ENCODE measurements around the gene HOXA10. TPM values are rescaled to one million over a fixed set of nuclear protein-coding genes. Genes with fewer than 3 reads are reported as not detected.

HOXA10 gene
- total RNA-seq = 15.5 and 23.3 TPM in 2 replicates

GRCh38 chr7:27173956-27174873 is at the start of gene HOXA10:
Gene HOXA10, minus strand, starts transcription at chr7:27174320. Its CDS starts 14 bp downstream, at chr7:27174306.

GRCh38 chr7:27199849-27200760 is 26.0 kb upstream of the HOXA10 start, which contains the start of gene HOXA13:
Gene HOXA13, minus strand, starts transcription at chr7:27200091. Its CDS starts 14 bp downstream, at chr7:27200077.

GRCh38 chr7:27185013-27185853 is 11.1 kb upstream of the HOXA10 start, which contains the start of gene HOXA11:
Gene HOXA11, minus strand, starts transcription at chr7:27185232. Its CDS starts 88 bp downstream, at chr7:27185144.

GRCh38 chr7:27165089-27165995 is 8.8 kb downstream of the HOXA10 start, which contains the start of gene HOXA9:
Gene HOXA9, minus strand, starts transcription at chr7:27165537. Its CDS starts 80 bp downstream, at chr7:27165457.

GRCh38 chr7:27156508-27156898 is 17.6 kb downstream of the HOXA10 start, which contains the start of gene HOXA7:
Gene HOXA7, minus strand, starts transcription at chr7:27156675. Its CDS starts 130 bp downstream, at chr7:27156545.

GRCh38 chr7:27151931-27152815 is 21.9 kb downstream of the HOXA10 start, which contains the start of gene HOXA3:
Gene HOXA3, minus strand, starts transcription at chr7:27152583. Its CDS starts 41,943 bp downstream, at chr7:27110640.

GRCh38 chr7:27147199-27148030 is 26.7 kb downstream of the HOXA10 start, which contains the start of gene HOXA6:
Gene HOXA6, minus strand, starts transcription at chr7:27147774. Its CDS starts 25 bp downstream, at chr7:27147749.

GRCh38 chr7:27143023-27143949 is 30.8 kb downstream of the HOXA10 start, which contains the start of gene HOXA5:
Gene HOXA5, minus strand, starts transcription at chr7:27143681. Its CDS starts 74 bp downstream, at chr7:27143607.

GRCh38 chr7:27130540-27131389 is 43.4 kb downstream of the HOXA10 start, which contains the start of gene HOXA4:
Gene HOXA4, minus strand, starts transcription at chr7:27130757. Its CDS starts 24 bp downstream, at chr7:27130733.

Small RNAs within 50 kb of the gene (small RNA-seq; reads per million reads assigned to genes)
- gene AC004080.5 (ENCODE audit: low replicate concordance) (not detected), gene RF02140 (ENCODE audit: low replicate concordance) (not detected), gene RF02141 (ENCODE audit: low replicate concordance) (not detected)

Other genes starting within 250 kb of the HOXA10 start
- 0.14 TPM in 1 of 2 replicates, not detected in the other for gene HOXA1, start 78.3 kb downstream of the HOXA10 start, total RNA-seq
- gene HOXA2, start 71.6 kb downstream of the HOXA10 start, total RNA-seq = under 0.01 and 0.43 TPM in 2 replicates
- gene HOXA4, start 43.6 kb downstream of the HOXA10 start, total RNA-seq = 0.29 TPM in 1 of 2 replicates, not detected in the other
- gene HOXA5, start 30.6 kb downstream of the HOXA10 start, total RNA-seq = under 0.01 and 3.4 TPM in 2 replicates
- gene HOXA6, start 26.5 kb downstream of the HOXA10 start, total RNA-seq = 0.22 and 4.3 TPM in 2 replicates
- 2.3 TPM in 1 of 2 replicates, not detected in the other for gene HOXA3, start 21.7 kb downstream of the HOXA10 start, total RNA-seq
- 0.44 and 1.0 TPM in 2 replicates for gene HOXA7, start 17.6 kb downstream of the HOXA10 start, total RNA-seq
- gene HOXA9, start 8.8 kb downstream of the HOXA10 start, total RNA-seq = 14.2 and 23.2 TPM in 2 replicates
- 17.8 and 24.3 TPM in 2 replicates for gene HOXA11, start 10.9 kb upstream of the HOXA10 start, total RNA-seq
- 4.0 and 6.8 TPM in 2 replicates for gene HOXA13, start 25.8 kb upstream of the HOXA10 start, total RNA-seq
- not detected in 2 replicates for gene EVX1, start 68.5 kb upstream of the HOXA10 start, total RNA-seq

Data from placental pericyte (primary cell).